T-helper 1 cell treated with Interleukin-12 subunit alpha and Interleukin-12 subunit beta and Interleukin-4 antibody, amounts not matched to agents 30 μg/mL and 1 μg/mL, for 36 hours (primary cell): ENCODE results near the gene METAP1D.
A peak's percentile ranks its signal among the peaks of the same experiment; 100 is the strongest.

ENCODE experiments used
- H3K27ac Mint-ChIP-seq: one replicate; pipeline ENCODE4 v1.8.0; 2021; ENCODE audit warnings: mild to moderate bottlenecking, mixed read lengths
- H3K27me3 Mint-ChIP-seq: one replicate; pipeline ENCODE4 v1.8.0; 2021; ENCODE audit warnings: low read depth, mixed read lengths
- H3K36me3 Mint-ChIP-seq: one replicate; pipeline ENCODE4 v1.8.0; 2021; ENCODE audit warnings: low read depth, mixed read lengths
- H3K4me1 Mint-ChIP-seq: one replicate; pipeline ENCODE4 v1.8.0; 2021; ENCODE audit warnings: low read depth, mixed read lengths
- H3K4me3 Mint-ChIP-seq: one replicate; pipeline ENCODE4 v1.8.0; 2021; ENCODE audit warnings: mild to moderate bottlenecking, moderate library complexity, mixed read lengths
- H3K9me3 Mint-ChIP-seq: one replicate; pipeline ENCODE4 v1.8.0; 2021; ENCODE audit warnings: mixed read lengths

Gene METAP1D

GRCh38 chr2:172070936-172071335 lies 71.2 kb downstream of the METAP1D start:
- Mint-ChIP-seq H3K27me3 (peaks cover 52% of the 10 kb centered on the region), H3K36me3 (no peaks in the 10 kb centered on the region), H3K27ac (no peak overlapping the region), H3K4me1 (peaks cover 5% of the 10 kb centered on the region), H3K4me3 (no peak overlapping the region), H3K9me3 (no peaks in the 10 kb centered on the region)

GRCh38 chr2:172072303-172072702 lies 72.5 kb downstream of the METAP1D start:
- no peaks in the 10 kb centered on the region for H3K9me3 Mint-ChIP-seq

GRCh38 chr2:172072706-172073105 lies 73.0 kb downstream of the METAP1D start:
- H3K27me3 Mint-ChIP-seq, result peaks cover 64% of the 10 kb centered on the region
- no peak overlapping the region for H3K4me3 Mint-ChIP-seq
- no peaks in the 10 kb centered on the region for H3K9me3 Mint-ChIP-seq
- no peaks in the 10 kb centered on the region for H3K36me3 Mint-ChIP-seq
- H3K27ac Mint-ChIP-seq, result no peak overlapping the region
- H3K4me1 Mint-ChIP-seq, result no peaks in the 10 kb centered on the region

More at GRCh38 chr2:172072303-172072702, 72.5 kb downstream of the METAP1D start:
- no peaks in the 10 kb centered on the region for H3K36me3 Mint-ChIP-seq
- H3K27ac Mint-ChIP-seq, result no peak overlapping the region
- peaks cover 1% of the 10 kb centered on the region for H3K4me1 Mint-ChIP-seq
- H3K27me3 Mint-ChIP-seq, result peaks cover 62% of the 10 kb centered on the region
- no peak overlapping the region for H3K4me3 Mint-ChIP-seq

GRCh38 chr2:172073518-172073917 lies 73.8 kb downstream of the METAP1D start:
- Mint-ChIP-seq H3K27ac (no peak overlapping the region), H3K36me3 (no peaks in the 10 kb centered on the region), H3K27me3 (peaks cover 72% of the 10 kb centered on the region), H3K9me3 (no peaks in the 10 kb centered on the region), H3K4me3 (no peak overlapping the region), H3K4me1 (no peaks in the 10 kb centered on the region)

- H3K4me3 Mint-ChIP-seq, result no peak overlapping the region
- H3K9me3 Mint-ChIP-seq, result no peaks in the 10 kb centered on the region
- H3K27me3 Mint-ChIP-seq, result peaks cover 75% of the 10 kb centered on the region
- no peak overlapping the region for H3K27ac Mint-ChIP-seq
- H3K4me1 Mint-ChIP-seq, result no peaks in the 10 kb centered on the region
- no peaks in the 10 kb centered on the region for H3K36me3 Mint-ChIP-seq
These were observed 74.5 kb downstream of the METAP1D start for GRCh38 chr2:172074254-172074653.

GRCh38 chr2:172079416-172079815 lies 79.7 kb downstream of the METAP1D start:
- H3K4me3 Mint-ChIP-seq, result no peak overlapping the region
- H3K4me1 Mint-ChIP-seq, result peaks cover 13% of the 10 kb centered on the region
- H3K27me3 Mint-ChIP-seq, result peaks cover 86% of the 10 kb centered on the region
- no peaks in the 10 kb centered on the region for H3K9me3 Mint-ChIP-seq
- H3K27ac Mint-ChIP-seq, result no peak overlapping the region
- H3K36me3 Mint-ChIP-seq, result peaks cover 3% of the 10 kb centered on the region

GRCh38 chr2:172079838-172080640 lies 80.3 kb downstream of the METAP1D start:
- no peaks in the 10 kb centered on the region for H3K9me3 Mint-ChIP-seq

GRCh38 chr2:172080641-172081220 lies 81.0 kb downstream of the METAP1D start:
- Mint-ChIP-seq H3K4me1 (peaks cover 20% of the 10 kb centered on the region), H3K27ac (peak overlapping the region; percentile 55), H3K9me3 (no peaks in the 10 kb centered on the region), H3K36me3 (peaks cover 3% of the 10 kb centered on the region), H3K27me3 (peaks cover 92% of the 10 kb centered on the region), H3K4me3 (no peak overlapping the region)

More at GRCh38 chr2:172079838-172080640, 80.3 kb downstream of the METAP1D start:
- peaks cover 89% of the 10 kb centered on the region for H3K27me3 Mint-ChIP-seq
- H3K27ac Mint-ChIP-seq, result peak overlapping the region; percentile 52
- no peak overlapping the region for H3K4me3 Mint-ChIP-seq
- H3K36me3 Mint-ChIP-seq, result peaks cover 3% of the 10 kb centered on the region
- peaks cover 13% of the 10 kb centered on the region for H3K4me1 Mint-ChIP-seq

- Mint-ChIP-seq H3K27me3 (peaks cover 96% of the 10 kb centered on the region), H3K4me3 (no peak overlapping the region), H3K9me3 (no peaks in the 10 kb centered on the region), H3K4me1 (peaks cover 23% of the 10 kb centered on the region), H3K27ac (peak overlapping the region; percentile 72), H3K36me3 (peaks cover 3% of the 10 kb centered on the region)
These were observed 81.7 kb downstream of the METAP1D start for GRCh38 chr2:172081221-172082022.

- no peaks in the 10 kb centered on the region for H3K9me3 Mint-ChIP-seq
- no peak overlapping the region for H3K4me3 Mint-ChIP-seq
- peaks cover 26% of the 10 kb centered on the region for H3K4me1 Mint-ChIP-seq
- no peak overlapping the region for H3K27ac Mint-ChIP-seq
- peaks cover 97% of the 10 kb centered on the region for H3K27me3 Mint-ChIP-seq
- H3K36me3 Mint-ChIP-seq, result peaks cover 5% of the 10 kb centered on the region
These were observed 82.6 kb downstream of the METAP1D start for GRCh38 chr2:172082105-172082943.

- H3K36me3 Mint-ChIP-seq, result peaks cover 7% of the 10 kb centered on the region
- peaks cover 31% of the 10 kb centered on the region for H3K4me1 Mint-ChIP-seq
- H3K27ac Mint-ChIP-seq, result peak overlapping the region; percentile 36
- H3K4me3 Mint-ChIP-seq, result peak overlapping the region; percentile 65
- peaks cover 100% of the 10 kb centered on the region for H3K27me3 Mint-ChIP-seq
- H3K9me3 Mint-ChIP-seq, result no peaks in the 10 kb centered on the region
These were observed 83.3 kb downstream of the METAP1D start for GRCh38 chr2:172082944-172083627.

GRCh38 chr2:172083628-172084394 lies 84.1 kb downstream of the METAP1D start:
- Mint-ChIP-seq H3K4me1 (peaks cover 38% of the 10 kb centered on the region), H3K36me3 (peaks cover 12% of the 10 kb centered on the region), H3K9me3 (no peaks in the 10 kb centered on the region), H3K27me3 (peaks cover 100% of the 10 kb centered on the region), H3K4me3 (peak overlapping the region; percentile 65), H3K27ac (peak overlapping the region; percentile 65)

- peak overlapping the region; percentile 65 for H3K27ac Mint-ChIP-seq
- peaks cover 100% of the 10 kb centered on the region for H3K27me3 Mint-ChIP-seq
- H3K4me3 Mint-ChIP-seq, result peak overlapping the region; percentile 65
- peaks cover 38% of the 10 kb centered on the region for H3K4me1 Mint-ChIP-seq
- H3K36me3 Mint-ChIP-seq, result peaks cover 12% of the 10 kb centered on the region
- H3K9me3 Mint-ChIP-seq, result no peaks in the 10 kb centered on the region
These were observed 84.6 kb downstream of the METAP1D start for GRCh38 chr2:172084395-172084644.
